Mammary epithelial cell (primary cell): ENCODE data around the gene PCK2.

Experiments used
- EZH2 ChIP-seq: IDR thresholded peaks from 2 replicates; pipeline ENCODE4 v1.6.1; 2012; ENCODE audit warnings: low read length, inconsistent platforms, borderline replicate concordance
- TF ChIP-seq, protein P1 (sequence below), 2 donors: IDR thresholded peaks in 1 of 2; conservative IDR thresholded peaks in 1 of 2; 2 replicates each; pipeline ENCODE4 v1.5.1; 2011 to 2012; ENCODE audit warnings: inconsistent platforms in 2 of 2, low read length in 2 of 2, mild to moderate bottlenecking in 2 of 2, control low read depth in 1 of 2, low read depth in 1 of 2; ENCODE audit not compliant: insufficient read depth in 1 of 2; ENCODE audit errors: extremely low read depth in 1 of 2

GRCh38 chr14:24092505-24093206, 1.5 kb upstream of the PCK2 start:
- TF ChIP-seq, protein P1, sequence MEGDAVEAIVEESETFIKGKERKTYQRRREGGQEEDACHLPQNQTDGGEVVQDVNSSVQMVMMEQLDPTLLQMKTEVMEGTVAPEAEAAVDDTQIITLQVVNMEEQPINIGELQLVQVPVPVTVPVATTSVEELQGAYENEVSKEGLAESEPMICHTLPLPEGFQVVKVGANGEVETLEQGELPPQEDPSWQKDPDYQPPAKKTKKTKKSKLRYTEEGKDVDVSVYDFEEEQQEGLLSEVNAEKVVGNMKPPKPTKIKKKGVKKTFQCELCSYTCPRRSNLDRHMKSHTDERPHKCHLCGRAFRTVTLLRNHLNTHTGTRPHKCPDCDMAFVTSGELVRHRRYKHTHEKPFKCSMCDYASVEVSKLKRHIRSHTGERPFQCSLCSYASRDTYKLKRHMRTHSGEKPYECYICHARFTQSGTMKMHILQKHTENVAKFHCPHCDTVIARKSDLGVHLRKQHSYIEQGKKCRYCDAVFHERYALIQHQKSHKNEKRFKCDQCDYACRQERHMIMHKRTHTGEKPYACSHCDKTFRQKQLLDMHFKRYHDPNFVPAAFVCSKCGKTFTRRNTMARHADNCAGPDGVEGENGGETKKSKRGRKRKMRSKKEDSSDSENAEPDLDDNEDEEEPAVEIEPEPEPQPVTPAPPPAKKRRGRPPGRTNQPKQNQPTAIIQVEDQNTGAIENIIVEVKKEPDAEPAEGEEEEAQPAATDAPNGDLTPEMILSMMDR (conservative IDR thresholded peaks at IDR 0.05 in 1 of 2, IDR thresholded peaks at IDR 0.05 in 1 of 2; ENCODE audit: extremely low read depth in 1 of 2, insufficient read depth in 1 of 2, low read depth in 1 of 2, low read length in 2 of 2): no peak
- TF ChIP-seq EZH2: no peak
